ENCODE results near the gene UNC5B. TPM values are rescaled to one million over a fixed set of nuclear protein-coding genes. Genes with fewer than 3 reads are reported as not detected.
A peak's percentile ranks its signal among the peaks of the same experiment; 100 is the strongest.

UNC5B gene
- total and polyA plus RNA-seq, 8 donors = 14.4 to 31.2 (median 21.4) TPM

- DNase-seq (peak in 3 of 4 donors; percentile 74 to 92 (median 81)), ATAC-seq (peak; percentile 69)
- Histone ChIP-seq H3K36me3 (no peaks in the 10 kb centered on the region), H3K27me3 (no peaks in the 10 kb centered on the region), H3K4me3 (no peak overlapping the region), H3K27ac (no peak overlapping the region), H3K9me3 (no peaks in the 10 kb centered on the region), H3K4me1 (peaks cover 29 to 30% of the 10 kb centered on the region in 2 donors)
- intact Hi-C loops (cut with DNase I) = no loop called here
- TF ChIP-seq CTCF (IDR thresholded peaks at IDR 0.05) = no peak
These were observed 43.7 kb downstream of the UNC5B start for GRCh38 chr10:71255808-71256660.

DNA sequence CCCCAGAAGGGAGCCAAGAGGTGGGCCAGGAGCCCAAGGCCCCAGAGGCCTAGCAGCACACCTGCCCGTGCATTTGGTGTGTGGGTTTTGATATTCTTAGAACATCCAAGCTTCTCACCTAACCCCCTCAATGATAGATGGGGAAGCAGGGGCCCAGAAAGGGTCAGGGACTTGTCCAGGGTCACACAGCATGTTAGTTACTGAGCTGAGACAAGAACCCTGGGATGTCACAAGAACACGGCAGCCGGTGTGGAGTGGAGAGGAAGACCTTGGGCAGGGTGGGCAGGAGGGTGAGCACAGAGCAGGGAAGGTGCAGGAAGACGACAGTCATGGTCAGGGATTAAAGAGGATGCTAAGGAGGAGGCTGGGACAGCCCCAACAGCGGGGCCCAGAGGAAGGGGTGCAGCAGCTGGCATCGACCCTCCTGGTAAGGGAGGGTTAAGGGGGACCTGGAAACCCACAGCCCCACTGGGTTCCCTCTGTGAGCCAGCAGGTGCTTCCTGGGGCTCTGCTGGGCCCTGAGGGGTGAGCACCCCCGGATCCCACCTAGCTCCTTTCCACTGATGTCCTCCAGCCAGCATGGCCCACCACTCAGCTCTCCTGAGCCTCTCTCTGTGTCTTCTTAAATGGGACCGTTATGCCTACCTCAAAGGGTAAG is 44.4 kb downstream of the UNC5B start:
- Histone ChIP-seq H3K4me1 (peaks cover 28 to 29% of the 10 kb centered on the region in 2 donors), H3K4me3 (no peak overlapping the region), H3K27ac (no peak overlapping the region), H3K36me3 (no peaks in the 10 kb centered on the region), H3K27me3 (no peaks in the 10 kb centered on the region), H3K9me3 (no peaks in the 10 kb centered on the region)
- intact Hi-C loops (cut with DNase I) = no loop called here
- no peak for TF ChIP-seq CTCF (IDR thresholded peaks at IDR 0.05)
- no peak for DNase-seq
- no peak for ATAC-seq

- ATAC-seq = no peak
- no peaks in the 10 kb centered on the region for H3K9me3 ChIP-seq
- H3K36me3 ChIP-seq = no peaks in the 10 kb centered on the region
- no peak overlapping the region for H3K27ac ChIP-seq
- TF ChIP-seq CTCF (IDR thresholded peaks at IDR 0.05) = no peak
- H3K4me3 ChIP-seq = no peak overlapping the region
- peaks cover 25 to 29% of the 10 kb centered on the region in 2 donors for H3K4me1 ChIP-seq
- no peak for DNase-seq
- no peaks in the 10 kb centered on the region for H3K27me3 ChIP-seq
- intact Hi-C loops (cut with DNase I) = no loop called here
These were observed 45.1 kb downstream of the UNC5B start for GRCh38 chr10:71257319-71257997.

DNA sequence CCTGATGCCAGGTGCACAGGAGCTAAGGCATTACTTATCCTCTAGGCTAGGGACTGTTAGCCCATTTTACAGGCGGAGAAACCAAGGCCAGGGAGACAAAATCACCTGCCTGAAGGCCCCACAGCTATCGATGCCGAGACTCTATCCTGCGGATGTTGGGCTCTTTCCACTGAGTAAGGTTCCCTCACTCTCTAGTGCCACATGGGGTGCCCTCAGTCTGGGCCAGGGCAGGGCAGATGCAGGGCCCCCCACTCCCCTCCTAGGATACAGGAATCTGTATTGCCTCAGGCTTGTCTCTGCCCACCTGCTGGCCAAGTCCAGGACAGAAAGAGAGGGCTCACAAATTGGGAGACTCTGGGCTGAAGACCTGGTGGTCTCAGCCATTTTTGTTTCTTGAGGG is 45.7 kb downstream of the UNC5B start:
- no peaks in the 10 kb centered on the region for H3K9me3 ChIP-seq
- no peak for ATAC-seq
- H3K36me3 ChIP-seq = no peaks in the 10 kb centered on the region
- no peaks in the 10 kb centered on the region for H3K27me3 ChIP-seq
- TF ChIP-seq CTCF (IDR thresholded peaks at IDR 0.05) = no peak
- DNase-seq = no peak
- intact Hi-C loops (cut with DNase I) = no loop called here
- H3K4me3 ChIP-seq = no peak overlapping the region
- peaks cover 24 to 29% of the 10 kb centered on the region in 2 donors for H3K4me1 ChIP-seq
- no peak overlapping the region for H3K27ac ChIP-seq
